H1 (cell line): ENCODE measurements around the gene TSPAN5. TPM values are rescaled to one million over a fixed set of nuclear protein-coding genes. Genes with fewer than 3 reads are reported as not detected.

Experiments used
- CTCF ChIA-PET: fragments of 300-600 bp; sonication (Branson Sonifier 250); formaldehyde crosslinking; loops from one replicate; lab custom pipeline; 2021; ENCODE audit not compliant: partially characterized antibody; lab: Charles Lee
- POLR2A ChIA-PET: fragments of 300-600 bp; sonication (Branson Sonifier 250); formaldehyde crosslinking; loops from one replicate; lab custom pipeline; 2021; ENCODE audit warnings: inconsistent platforms; ENCODE audit not compliant: partially characterized antibody; lab: Charles Lee
- DNase-seq, 2 experiments: peaks; one replicate each; pipeline versions ENCODE4 v3.0.0 to v3.0.0-alpha.2; 2010 to 2022; ENCODE audit warnings: low spot score in 2 of 2, low read depth in 1 of 2, mixed read lengths in 1 of 2
- FAIRE-seq: peaks from 2 replicates; lab custom pipeline; 2011; peaks lifted over from hg19 to GRCh38; lab: Jason Lieb, UNC
- H2AFZ ChIP-seq: 2 replicates; pipeline ENCODE4 v1.8.1; 2012; ENCODE audit warnings: low read length, inconsistent platforms
- H2AK5ac ChIP-seq: 2 replicates; pipeline ENCODE4 v1.6.1; 2013; ENCODE audit warnings: low read depth, low read length
- H2BK120ac ChIP-seq: replicated peaks from 2 replicates; pipeline ENCODE3; 2013; ENCODE audit warnings: low read depth, low read length, inconsistent platforms
- H2BK12ac ChIP-seq: 2 replicates; pipeline ENCODE4 v1.6.1; 2013; ENCODE audit warnings: low read depth, low read length
- H2BK15ac ChIP-seq: 2 replicates; pipeline ENCODE4 v1.6.1; 2013; ENCODE audit warnings: low read length
- H2BK20ac ChIP-seq: 2 replicates; pipeline ENCODE4 v1.6.1; 2013; ENCODE audit warnings: low read length
- H2BK5ac ChIP-seq: 2 replicates; pipeline ENCODE4 v1.6.1; 2013; ENCODE audit warnings: low read depth, low read length
- H3K14ac ChIP-seq: 2 replicates; pipeline ENCODE4 v1.6.1; 2013; ENCODE audit warnings: inconsistent platforms; ENCODE audit not compliant: insufficient read length
- H3K18ac ChIP-seq: 2 replicates; pipeline ENCODE4 v1.6.1; 2013; ENCODE audit warnings: low read length; ENCODE audit errors: extremely low read depth
- H3K23ac ChIP-seq: 2 replicates; pipeline ENCODE4 v1.6.1; 2013; ENCODE audit warnings: inconsistent platforms; ENCODE audit not compliant: insufficient read length
- H3K23me2 ChIP-seq: 2 replicates; pipeline ENCODE4 v1.6.1; 2013; ENCODE audit warnings: low read depth, low read length
- H3K27ac ChIP-seq: 2 replicates; pipeline ENCODE4 v1.6.1; 2011; ENCODE audit warnings: low read depth, low read length, inconsistent platforms
- H3K27me3 ChIP-seq, 4 experiments: replicated peaks in 1 of 4; 1 replicate in 1 of 4; 2 replicates in 3 of 4; pipeline versions ENCODE4 v1.6.1 to v1.8.1; 2011 to 2013; ENCODE audit warnings: low read length in 3 of 4, mild to moderate bottlenecking in 3 of 4, inconsistent platforms in 2 of 4, mixed read lengths in 2 of 4, moderate library complexity in 1 of 4; ENCODE audit not compliant: control insufficient read depth in 3 of 4, insufficient read depth in 3 of 4; ENCODE audit errors: extremely low read depth in 1 of 4
- H3K36me3 ChIP-seq, 4 experiments: 2 replicates each; pipeline versions ENCODE4 v1.6.1 to v1.8.1; 2011 to 2013; ENCODE audit warnings: mild to moderate bottlenecking in 4 of 4, low read length in 3 of 4, moderate library complexity in 2 of 4, control low read depth in 1 of 4, inconsistent platforms in 1 of 4; ENCODE audit not compliant: insufficient read depth in 4 of 4, control insufficient read depth in 2 of 4
- H3K4ac ChIP-seq: replicated peaks from 2 replicates; pipeline ENCODE3; 2013; ENCODE audit warnings: low read length, low read depth, mixed read lengths, inconsistent platforms; ENCODE audit not compliant: insufficient read length
- H3K4me1 ChIP-seq, 4 experiments: replicated peaks in 1 of 4; 1 replicate in 1 of 4; 2 replicates in 3 of 4; pipeline versions ENCODE4 v1.6.1 to v1.8.1; 2011 to 2013; ENCODE audit warnings: low read length in 3 of 4, inconsistent platforms in 2 of 4, mixed read lengths in 1 of 4; ENCODE audit not compliant: insufficient read depth in 4 of 4, control insufficient read depth in 3 of 4
- H3K4me2 ChIP-seq, 2 experiments: 2 replicates each; pipeline versions ENCODE4 v1.6.1 to v1.8.1; 2011 to 2013; ENCODE audit warnings: low read depth in 2 of 2, low read length in 2 of 2, control low read depth in 1 of 2, inconsistent platforms in 1 of 2, mild to moderate bottlenecking in 1 of 2; ENCODE audit not compliant: insufficient read depth in 1 of 2
- H3K4me3 ChIP-seq, 4 experiments: fragments of 200-600, 300-600 bp in 1 of 4; sonication (generic), shearing (Covaris generic), sonication (Bioruptor Twin) in 1 of 4; 2 replicates each; pipeline versions ENCODE4 v1.5.1 to v1.8.1; 2011 to 2016; ENCODE audit warnings: low read length in 4 of 4, low read depth in 3 of 4, control low read depth in 2 of 4, inconsistent platforms in 2 of 4, mild to moderate bottlenecking in 2 of 4, mixed read lengths in 1 of 4, moderate library complexity in 1 of 4; ENCODE audit not compliant: insufficient read depth in 2 of 4; ENCODE audit errors: extremely low read depth in 1 of 4
- H3K56ac ChIP-seq: replicated peaks from 2 replicates; pipeline ENCODE3; 2013; ENCODE audit warnings: low read depth, mild to moderate bottlenecking, mixed read lengths, low read length, inconsistent platforms; ENCODE audit not compliant: insufficient read length
- H3K79me1 ChIP-seq: 2 replicates; pipeline ENCODE4 v1.6.1; 2013; ENCODE audit warnings: low read depth, low read length, control low read depth
- H3K79me2 ChIP-seq, 2 experiments: 2 replicates each; pipeline versions ENCODE4 v1.6.1 to v1.8.1; 2012 to 2013; ENCODE audit warnings: low read length in 2 of 2, mild to moderate bottlenecking in 2 of 2, inconsistent platforms in 1 of 2; ENCODE audit not compliant: insufficient read depth in 2 of 2, control insufficient read depth in 1 of 2
- H3K9ac ChIP-seq, 4 experiments: replicated peaks in 1 of 4; 1 replicate in 1 of 4; 2 replicates in 3 of 4; pipeline versions ENCODE4 v1.6.1 to v1.8.1; 2011 to 2013; ENCODE audit warnings: low read depth in 3 of 4, low read length in 3 of 4, control low read depth in 2 of 4, mild to moderate bottlenecking in 2 of 4, moderate library complexity in 2 of 4, inconsistent platforms in 1 of 4; ENCODE audit errors: extremely low read depth in 1 of 4
- H3K9me3 ChIP-seq, 2 experiments: 2 replicates each; pipeline versions ENCODE4 v1.6.1 to v1.8.1; 2012 to 2013; ENCODE audit warnings: mild to moderate bottlenecking in 2 of 2, moderate library complexity in 2 of 2, control low read depth in 1 of 2, inconsistent platforms in 1 of 2, low read depth in 1 of 2, low read length in 1 of 2, mixed read lengths in 1 of 2; ENCODE audit not compliant: insufficient read depth in 2 of 2
- H4K20me1 ChIP-seq, 2 experiments: replicated peaks in 1 of 2; 2 replicates each; pipeline versions ENCODE3 to v1.8.1; 2011 to 2013; ENCODE audit warnings: inconsistent platforms in 2 of 2, low read length in 2 of 2, mild to moderate bottlenecking in 1 of 2; ENCODE audit not compliant: insufficient read depth in 2 of 2, control insufficient read depth in 1 of 2
- H4K5ac ChIP-seq: 2 replicates; pipeline ENCODE4 v1.6.1; 2013; ENCODE audit warnings: low read length, low read depth, mixed read lengths, inconsistent platforms; ENCODE audit not compliant: insufficient read length
- H4K8ac ChIP-seq: 2 replicates; pipeline ENCODE4 v1.8.0; 2013; ENCODE audit warnings: mild to moderate bottlenecking, moderate library complexity, low read length, inconsistent platforms; ENCODE audit not compliant: insufficient read depth; ENCODE audit errors: extremely low read depth
- H4K91ac ChIP-seq: replicated peaks from 2 replicates; pipeline ENCODE3; 2013; ENCODE audit warnings: low read length, mixed read lengths, inconsistent platforms; ENCODE audit not compliant: insufficient read length
- BACH1 ChIP-seq: IDR thresholded peaks from 2 replicates; pipeline ENCODE4 v1.6.1; 2012; ENCODE audit warnings: low read length, improper control_type of control experiment
- CBX5 ChIP-seq: fragments of 300-800, 300-1000 bp; sonication (generic); IDR thresholded peaks from 2 replicates; pipeline ENCODE4 v1.7.1; 2016; ENCODE audit warnings: antibody characterized with exemption, low read length, low read depth
- CBX8 ChIP-seq: fragments of 300-800, 300-1000 bp; sonication (generic); IDR thresholded peaks from 2 replicates; pipeline ENCODE4 v1.7.1; 2016; ENCODE audit warnings: low read depth, low read length, borderline replicate concordance
- CEBPB ChIP-seq: IDR thresholded peaks from 2 replicates; pipeline ENCODE4 v1.6.1; 2012; ENCODE audit warnings: low read depth, low read length
- CHD1 ChIP-seq: IDR thresholded peaks from 2 replicates; pipeline ENCODE4 v1.6.1; 2012; ENCODE audit warnings: low read depth, low read length, improper control_type of control experiment
- EZH2 ChIP-seq: fragments of 200-600 bp; sonication (generic); IDR thresholded peaks from 2 replicates; pipeline ENCODE4 v1.7.1; 2012; ENCODE audit warnings: low read depth, mild to moderate bottlenecking, moderate library complexity, low read length, inconsistent platforms; ENCODE audit not compliant: severe bottlenecking
- GABPA ChIP-seq: IDR thresholded peaks from 2 replicates; pipeline ENCODE4 v1.6.1; 2011; ENCODE audit warnings: mild to moderate bottlenecking, low read length, moderate library complexity, borderline replicate concordance; ENCODE audit not compliant: insufficient read depth
- HDAC2 ChIP-seq, 2 experiments: fragments of 300-600 bp in 1 of 2; sonication (generic) in 1 of 2; IDR thresholded peaks; 2 replicates each; pipeline ENCODE4 v1.6.1; 2011 to 2012; ENCODE audit warnings: low read depth in 2 of 2, low read length in 2 of 2, mild to moderate bottlenecking in 2 of 2, moderate library complexity in 2 of 2, borderline replicate concordance in 1 of 2, inconsistent platforms in 1 of 2
- JUN ChIP-seq: IDR thresholded peaks from 2 replicates; pipeline ENCODE4 v1.6.1; 2011; ENCODE audit warnings: low read depth, mild to moderate bottlenecking, improper control_type of control experiment, low read length
- POLR2A ChIP-seq, 2 experiments: IDR thresholded peaks; 1 replicate in 1 of 2; 2 replicates in 1 of 2; pipeline ENCODE4 v1.6.1; 2011; ENCODE audit warnings: low read depth in 2 of 2, low read length in 2 of 2, mild to moderate bottlenecking in 2 of 2; ENCODE audit errors: control extremely low read depth in 1 of 2
- SAP30 ChIP-seq: fragments of 300-600 bp; sonication (generic); IDR thresholded peaks from 2 replicates; pipeline ENCODE4 v1.7.1; 2012; ENCODE audit warnings: low read length, moderate library complexity, mild to moderate bottlenecking, inconsistent platforms; ENCODE audit not compliant: insufficient read depth, insufficient replicate concordance
- SUZ12 ChIP-seq: fragments of 200-600 bp; sonication (generic); IDR thresholded peaks from 2 replicates; pipeline ENCODE4 v1.6.1; 2012; ENCODE audit warnings: mild to moderate bottlenecking, inconsistent platforms, low read length, moderate library complexity, mixed read lengths
- TAF7 ChIP-seq: optimal IDR thresholded peaks from 2 replicates; pipeline ENCODE3; 2011; ENCODE audit warnings: low read depth, mild to moderate bottlenecking, inconsistent platforms, low read length, moderate library complexity, borderline replicate concordance
- TEAD4 ChIP-seq: IDR thresholded peaks from 2 replicates; pipeline ENCODE4 v1.6.1; 2012; ENCODE audit warnings: low read depth, low read length, inconsistent platforms, mixed read lengths
- YY1 ChIP-seq: IDR thresholded peaks from 2 replicates; pipeline ENCODE4 v1.6.1; 2011; ENCODE audit warnings: low read depth, mild to moderate bottlenecking, low read length
- polyA plus RNA-seq, 7 experiments: library from polyadenylated mRNA; depleted of rRNA in 3 of 7; stranded (reverse) in 5 of 7; unstranded in 2 of 7; fragments of >200 nt in 5 of 7; fragments of 200-250 nt in 2 of 7; gene quantifications; 1 replicate in 5 of 7; 2 replicates in 1 of 7; 4 replicates in 1 of 7; pipeline versions ENCODE4 v1.2.1 to v1.2.3, GENCODE V29; 2011 to 2013; ENCODE audit warnings: missing spikeins in 2 of 7, mixed read lengths in 2 of 7
- total RNA-seq: library from RNA; stranded (reverse); fragmentation: NEBNext Ultra II Directional; extraction: Animal tissue kit (Norgen Biotek cat#: 25700); gene quantifications from 2 replicates; pipeline ENCODE4 v1.2.1, GENCODE V29; 2021
- TF ChIP-seq, protein P1 (sequence below): IDR thresholded peaks from 2 replicates; pipeline ENCODE4 v1.6.1; 2012; ENCODE audit warnings: inconsistent platforms

The TSPAN5 gene
- total and polyA plus RNA-seq, 2 of the 8 experiments (the other 6 are each of a cell fraction or from before 2014, with no cell fraction given) = 17.6 to 21.2 TPM

DNA sequence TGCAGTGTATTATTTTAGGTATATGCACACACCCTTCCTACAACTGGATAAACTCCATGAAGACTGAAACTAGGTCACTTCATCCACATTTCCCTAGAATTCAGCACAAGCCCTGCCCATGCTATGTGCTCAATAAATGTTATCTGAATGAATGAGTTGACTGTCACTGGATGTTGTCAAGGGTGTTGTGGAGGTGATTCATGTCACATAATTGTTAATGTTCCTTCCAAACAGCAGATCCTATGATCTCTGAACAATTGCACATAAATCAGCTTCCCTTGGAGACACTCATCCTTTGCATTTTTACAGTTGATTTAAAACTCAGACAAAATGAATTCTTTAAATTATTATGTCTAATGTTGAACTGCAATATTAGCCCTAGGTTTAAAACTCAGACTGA, 154.7 kb downstream of the TSPAN5 start:
- Histone ChIP-seq H3K27ac (no peak overlapping the region), H2BK20ac (no peak overlapping the region), H4K20me1 (no peaks in the 10 kb centered on the region), H2BK12ac (no peak overlapping the region), H3K56ac (no peak overlapping the region), H4K8ac (no peak overlapping the region), H3K4ac (no peak overlapping the region), H3K4me1 (peaks cover 0 to 6% (median 2%) of the 10 kb centered on the region in 4 experiments; a peak in 4 of 7 replicates), H3K14ac (no peak overlapping the region), H3K18ac (no peak overlapping the region), H2BK5ac (no peak overlapping the region), H3K79me1 (no peaks in the 10 kb centered on the region), H4K5ac (no peak overlapping the region), H3K9ac (no peak overlapping the region), H3K9me3 (no peaks in the 10 kb centered on the region), H3K4me2 (no peak overlapping the region), H3K27me3 (no peaks in the 10 kb centered on the region), H2BK15ac (no peak overlapping the region), H4K91ac (no peak overlapping the region), H3K23me2 (no peaks in the 10 kb centered on the region), H3K79me2 (no peaks in the 10 kb centered on the region), H3K36me3 (no peaks in the 10 kb centered on the region), H3K4me3 (no peak overlapping the region), H2AFZ (no peak overlapping the region), H2AK5ac (no peak overlapping the region), H3K23ac (no peak overlapping the region), H2BK120ac (no peak overlapping the region)
- no peak for DNase-seq
- ChIA-PET CTCF (no interaction called here), POLR2A (no interaction called here)
- no peak for FAIRE-seq
- TF ChIP-seq TAF7 = no peak
- TF ChIP-seq CHD1 = no peak
- no peak for TF ChIP-seq CBX5
- no peak for TF ChIP-seq YY1
- TF ChIP-seq TEAD4 = no peak
- no peak for TF ChIP-seq POLR2A (IDR thresholded peaks at IDR 0.05; ENCODE audit: control extremely low read depth in 1 of 2, low read depth in 2 of 2, low read length in 2 of 2)
- TF ChIP-seq SAP30 = no peak
- no peak for TF ChIP-seq HDAC2 (IDR thresholded peaks at IDR 0.05; ENCODE audit: borderline replicate concordance in 1 of 2, low read depth in 2 of 2, low read length in 2 of 2)
- TF ChIP-seq CBX8 = no peak
- TF ChIP-seq JUN = no peak
- TF ChIP-seq CEBPB = no peak
- TF ChIP-seq BACH1 = no peak
- TF ChIP-seq SUZ12 = no peak
- TF ChIP-seq, protein P1, sequence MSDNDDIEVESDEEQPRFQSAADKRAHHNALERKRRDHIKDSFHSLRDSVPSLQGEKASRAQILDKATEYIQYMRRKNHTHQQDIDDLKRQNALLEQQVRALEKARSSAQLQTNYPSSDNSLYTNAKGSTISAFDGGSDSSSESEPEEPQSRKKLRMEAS = no peak
- no peak for TF ChIP-seq EZH2
- TF ChIP-seq GABPA = no peak
